Neural crest cell (in vitro differentiated cells): ENCODE results near the gene HCFC1R1. TPM values are rescaled to one million over a fixed set of nuclear protein-coding genes. Genes with fewer than 3 reads are reported as not detected.

Experiments
- DNase-seq: peaks from one replicate; pipeline ENCODE4 v3.0.0; 2021; ENCODE audit warnings: low read depth, mixed read lengths, low spot score
- H3K27ac Mint-ChIP-seq: one replicate; pipeline ENCODE4 v1.8.0; 2021; ENCODE audit warnings: mild to moderate bottlenecking, mixed read lengths; ENCODE audit not compliant: unreplicated experiment
- H3K27me3 Mint-ChIP-seq: 2 replicates; pipeline ENCODE4 v1.8.0; 2021; ENCODE audit warnings: low read depth, mild to moderate bottlenecking, mixed read lengths
- H3K36me3 Mint-ChIP-seq: 2 replicates; pipeline ENCODE4 v1.8.0; 2021; ENCODE audit warnings: low read depth, mild to moderate bottlenecking, mixed read lengths
- H3K4me1 Mint-ChIP-seq: 2 replicates; pipeline ENCODE4 v1.8.0; 2021; ENCODE audit warnings: mixed read lengths
- H3K4me3 Mint-ChIP-seq: one replicate; pipeline ENCODE4 v1.8.0; 2021; ENCODE audit warnings: mild to moderate bottlenecking, mixed read lengths
- H3K9me3 Mint-ChIP-seq: 2 replicates; pipeline ENCODE4 v1.8.0; 2021; ENCODE audit warnings: mixed read lengths
- CTCF ChIP-seq: fragments of 200-600 bp; sonication (generic); conservative IDR thresholded peaks from 2 replicates; pipeline ENCODE4 v1.5.0; 2021; ENCODE audit warnings: antibody characterized with exemption, mild to moderate bottlenecking
- total RNA-seq: library from RNA; stranded (reverse); gene quantifications from 2 replicates; pipeline ENCODE4 v1.2.1, GENCODE V29; 2021

HCFC1R1 gene
- total RNA-seq, 1 donor from 2014 or later = 23.7 TPM

DNA sequence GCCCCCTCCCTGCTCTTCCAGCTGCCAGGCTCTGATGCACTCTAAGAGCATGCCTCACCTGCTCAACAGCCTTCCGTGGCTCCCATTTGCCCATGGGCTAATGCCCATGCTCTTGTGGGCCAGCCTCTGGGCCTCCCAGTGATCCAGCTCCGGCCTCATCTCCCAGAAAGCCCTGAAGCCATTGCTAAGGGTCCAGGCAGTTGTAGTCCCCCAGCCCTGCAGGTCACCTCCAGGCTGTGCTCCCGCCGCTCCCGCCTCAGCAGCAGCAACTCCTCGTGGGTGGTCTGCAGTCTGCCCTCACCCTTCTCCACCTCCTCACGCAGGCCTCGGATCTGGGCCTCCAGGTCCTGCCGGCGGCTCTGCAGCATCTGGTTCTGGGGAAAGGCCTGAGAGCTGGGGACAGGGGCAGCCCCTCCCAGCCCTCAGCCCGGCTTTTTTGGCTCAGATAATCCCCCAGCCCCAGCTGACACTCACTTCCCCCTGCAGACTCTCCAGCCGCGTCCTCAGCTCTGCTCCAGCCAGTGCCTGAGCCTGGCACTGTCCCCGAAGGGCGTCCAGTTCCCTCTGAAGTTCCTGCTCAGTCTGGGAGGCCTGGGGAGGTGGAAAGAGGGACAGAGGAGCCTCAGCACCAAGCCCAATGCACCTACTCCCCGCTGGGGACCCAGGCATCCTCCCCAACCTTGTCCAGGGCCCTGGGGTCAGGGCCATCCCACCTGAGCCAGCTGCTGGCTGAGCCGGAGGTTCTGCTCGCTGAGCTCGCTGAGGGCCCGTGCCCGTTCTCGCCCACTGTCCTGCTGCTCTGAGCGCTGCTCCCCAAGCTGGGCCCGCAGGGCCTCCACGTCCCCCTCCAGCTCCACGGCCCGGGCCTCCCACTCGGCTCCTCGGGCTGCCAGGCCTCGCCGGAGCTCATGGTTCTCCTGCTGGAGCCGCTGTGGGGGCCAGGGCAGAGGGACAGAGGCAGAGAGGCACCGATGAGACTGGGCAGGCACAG is 6.8 kb upstream of the HCFC1R1 start:
- Mint-ChIP-seq H3K9me3 (no peaks in the 10 kb centered on the region), H3K4me3 (peak overlapping the region; percentile 7), H3K36me3 (no peaks in the 10 kb centered on the region), H3K27me3 (peaks cover 52% of the 10 kb centered on the region), H3K4me1 (peaks cover 7% of the 10 kb centered on the region), H3K27ac (no peak overlapping the region)
- no peak for DNase-seq
- TF ChIP-seq CTCF = no peak

- H3K4me1 Mint-ChIP-seq = peaks cover 7% of the 10 kb centered on the region
- no peaks in the 10 kb centered on the region for H3K9me3 Mint-ChIP-seq
- peaks cover 43% of the 10 kb centered on the region for H3K27me3 Mint-ChIP-seq
- no peak for TF ChIP-seq CTCF
- no peak overlapping the region for H3K27ac Mint-ChIP-seq
- peak overlapping the region; percentile 7 for H3K4me3 Mint-ChIP-seq
- no peak for DNase-seq
- H3K36me3 Mint-ChIP-seq = no peaks in the 10 kb centered on the region
Observed at GRCh38 chr16:3029491-3030221, 5.9 kb upstream of the HCFC1R1 start.

DNA sequence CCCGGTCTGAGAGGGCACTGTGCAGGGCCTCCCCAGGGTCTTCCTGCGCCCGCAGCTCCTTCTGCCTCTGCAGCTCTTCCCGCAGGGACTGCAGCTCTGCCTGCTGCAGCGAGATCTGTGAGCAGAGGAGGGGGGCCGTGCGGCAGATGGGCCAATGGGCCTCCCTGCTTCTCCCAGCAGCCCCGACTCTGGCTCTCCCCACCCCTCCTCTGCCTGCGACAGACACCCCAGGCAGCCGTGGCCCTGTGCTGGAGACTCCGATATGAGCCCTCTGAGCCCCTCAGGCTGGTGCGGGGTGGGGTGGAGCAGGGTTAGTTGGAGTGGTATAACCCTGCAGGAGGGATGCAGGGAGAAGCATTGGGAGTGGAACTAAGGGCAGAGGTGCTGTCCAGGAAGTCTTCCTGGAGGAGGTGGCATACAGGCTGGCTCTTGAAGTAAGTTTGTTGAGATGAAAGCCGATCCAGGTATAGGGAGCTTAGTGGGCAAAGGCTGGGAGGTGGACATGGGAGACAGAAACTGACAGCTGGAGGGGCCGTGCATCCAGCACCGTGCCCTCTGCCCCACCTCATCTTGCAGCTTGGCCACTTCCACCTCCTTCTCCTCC is 5.1 kb upstream of the HCFC1R1 start:
- Mint-ChIP-seq H3K36me3 (peaks cover 2% of the 10 kb centered on the region), H3K27ac (no peak overlapping the region), H3K27me3 (peaks cover 40% of the 10 kb centered on the region), H3K4me1 (peaks cover 14% of the 10 kb centered on the region), H3K4me3 (no peak overlapping the region), H3K9me3 (no peaks in the 10 kb centered on the region)
- DNase-seq = no peak
- no peak for TF ChIP-seq CTCF

GRCh38 chr16:3027983-3028715 is 4.4 kb upstream of the HCFC1R1 start:
- no peak overlapping the region for H3K4me3 Mint-ChIP-seq
- peaks cover 34% of the 10 kb centered on the region for H3K27me3 Mint-ChIP-seq
- no peaks in the 10 kb centered on the region for H3K9me3 Mint-ChIP-seq
- peak; percentile 88 for TF ChIP-seq CTCF
- no peak overlapping the region for H3K27ac Mint-ChIP-seq
- H3K36me3 Mint-ChIP-seq = peaks cover 2% of the 10 kb centered on the region
- DNase-seq = peak; percentile 91
- H3K4me1 Mint-ChIP-seq = peaks cover 19% of the 10 kb centered on the region

DNA sequence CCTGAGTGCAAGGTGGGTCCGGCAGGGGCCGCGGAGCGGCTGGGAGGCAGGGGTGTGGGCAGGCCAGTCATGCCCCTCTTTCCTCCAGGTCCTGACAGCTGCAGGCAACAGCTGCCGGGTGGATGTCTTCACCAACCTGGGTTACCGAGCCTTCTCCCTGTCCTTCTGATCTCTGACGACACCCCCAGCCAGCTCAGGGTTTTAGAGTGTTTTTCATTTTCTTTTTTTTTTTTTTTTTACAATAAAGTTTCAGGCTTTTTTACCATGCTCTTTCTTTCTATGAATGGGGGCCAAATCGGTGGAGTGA is 3.7 kb upstream of the HCFC1R1 start:
- TF ChIP-seq CTCF = no peak
- Mint-ChIP-seq H3K27me3 (peaks cover 27% of the 10 kb centered on the region), H3K4me3 (no peak overlapping the region), H3K9me3 (no peaks in the 10 kb centered on the region), H3K36me3 (peaks cover 2% of the 10 kb centered on the region), H3K27ac (no peak overlapping the region), H3K4me1 (peaks cover 22% of the 10 kb centered on the region)
- DNase-seq = no peak
